ENCODE measurements around the gene HIRA. TPM values are rescaled to one million over a fixed set of nuclear protein-coding genes. Genes with fewer than 3 reads are reported as not detected.

Gene HIRA
- total and polyA plus RNA-seq, 9 donors = 9.6 to 23.4 (median 19.4) TPM

GRCh38 chr22:19386248-19386647 is 45.3 kb downstream of the HIRA start:
- Histone ChIP-seq H3K9me3 (replicated peaks; ENCODE audit: control insufficient read depth, low read depth, low read length) (no peaks in the 10 kb centered on the region), H3K27ac (ENCODE audit: low read length) (no peak overlapping the region), H3K36me3 (ENCODE audit: control insufficient read depth, insufficient read depth, low read length) (peaks cover 74% of the 10 kb centered on the region), H3K4me3 (ENCODE audit: low read length) (no peak overlapping the region), H3K27me3 (ENCODE audit: control insufficient read depth, insufficient read depth, low read length) (no peaks in the 10 kb centered on the region), H3K4me1 (ENCODE audit: control insufficient read depth, insufficient read depth, low read length) (peaks cover 3% of the 10 kb centered on the region)
- 100% methylated on average over 1 of the region's 2 CpGs for WGBS (ENCODE audit: insufficient coverage)
- DNase-seq = no peak

GRCh38 chr22:19385221-19385906 is 46.2 kb downstream of the HIRA start:
- peaks cover 3% of the 10 kb centered on the region for H3K4me1 ChIP-seq (ENCODE audit: control insufficient read depth, insufficient read depth, low read length)
- 97% methylated on average over 11 of the region's 14 CpGs for WGBS (ENCODE audit: insufficient coverage)

GRCh38 chr22:19383292-19383691 is 48.2 kb downstream of the HIRA start:
- H3K4me1 ChIP-seq (ENCODE audit: control insufficient read depth, insufficient read depth, low read length) = no peaks in the 10 kb centered on the region
- no peak for DNase-seq
- H3K36me3 ChIP-seq (ENCODE audit: control insufficient read depth, insufficient read depth, low read length) = peaks cover 57% of the 10 kb centered on the region
- 83% methylated on average over 6 of the region's 9 CpGs for WGBS (ENCODE audit: insufficient coverage)
- no peaks in the 10 kb centered on the region for H3K27me3 ChIP-seq (ENCODE audit: control insufficient read depth, insufficient read depth, low read length)
- no peaks in the 10 kb centered on the region for H3K9me3 ChIP-seq (replicated peaks; ENCODE audit: control insufficient read depth, low read depth, low read length)
- no peak overlapping the region for H3K4me3 ChIP-seq (ENCODE audit: low read length)
- H3K27ac ChIP-seq (ENCODE audit: low read length) = no peak overlapping the region

More at GRCh38 chr22:19385221-19385906, 46.2 kb downstream of the HIRA start:
- Histone ChIP-seq H3K36me3 (ENCODE audit: control insufficient read depth, insufficient read depth, low read length) (peaks cover 74% of the 10 kb centered on the region), H3K4me3 (ENCODE audit: low read length) (no peak overlapping the region), H3K27ac (ENCODE audit: low read length) (no peak overlapping the region), H3K9me3 (replicated peaks; ENCODE audit: control insufficient read depth, low read depth, low read length) (no peaks in the 10 kb centered on the region), H3K27me3 (ENCODE audit: control insufficient read depth, insufficient read depth, low read length) (no peaks in the 10 kb centered on the region)
- DNase-seq = no peak

- 90% methylated on average over 4 of the region's 5 CpGs for WGBS (ENCODE audit: insufficient coverage)
- no peak overlapping the region for H3K4me3 ChIP-seq (ENCODE audit: low read length)
- peaks cover 56% of the 10 kb centered on the region for H3K36me3 ChIP-seq (ENCODE audit: control insufficient read depth, insufficient read depth, low read length)
- no peak for DNase-seq
- no peaks in the 10 kb centered on the region for H3K27me3 ChIP-seq (ENCODE audit: control insufficient read depth, insufficient read depth, low read length)
- no peak overlapping the region for H3K27ac ChIP-seq (ENCODE audit: low read length)
- no peaks in the 10 kb centered on the region for H3K4me1 ChIP-seq (ENCODE audit: control insufficient read depth, insufficient read depth, low read length)
- no peaks in the 10 kb centered on the region for H3K9me3 ChIP-seq (replicated peaks; ENCODE audit: control insufficient read depth, low read depth, low read length)
Measured at GRCh38 chr22:19382240-19382639, 49.3 kb downstream of the HIRA start.

- Histone ChIP-seq H3K36me3 (ENCODE audit: control insufficient read depth, insufficient read depth, low read length) (peaks cover 64% of the 10 kb centered on the region), H3K27me3 (ENCODE audit: control insufficient read depth, insufficient read depth, low read length) (no peaks in the 10 kb centered on the region), H3K9me3 (replicated peaks; ENCODE audit: control insufficient read depth, low read depth, low read length) (no peaks in the 10 kb centered on the region), H3K4me1 (ENCODE audit: control insufficient read depth, insufficient read depth, low read length) (no peaks in the 10 kb centered on the region), H3K4me3 (ENCODE audit: low read length) (no peak overlapping the region), H3K27ac (ENCODE audit: low read length) (no peak overlapping the region)
- DNase-seq = no peak
Measured at GRCh38 chr22:19378344-19378674, 53.2 kb downstream of the HIRA start.

- peaks cover 61% of the 10 kb centered on the region for H3K36me3 ChIP-seq (ENCODE audit: control insufficient read depth, insufficient read depth, low read length)
- no peak for DNase-seq
- H3K4me3 ChIP-seq (ENCODE audit: low read length) = no peak overlapping the region
- no peaks in the 10 kb centered on the region for H3K4me1 ChIP-seq (ENCODE audit: control insufficient read depth, insufficient read depth, low read length)
- H3K27me3 ChIP-seq (ENCODE audit: control insufficient read depth, insufficient read depth, low read length) = no peaks in the 10 kb centered on the region
- no peaks in the 10 kb centered on the region for H3K9me3 ChIP-seq (replicated peaks; ENCODE audit: control insufficient read depth, low read depth, low read length)
- WGBS (ENCODE audit: insufficient coverage) = 97% methylated on average over 7 of the region's 10 CpGs
- H3K27ac ChIP-seq (ENCODE audit: low read length) = no peak overlapping the region
Measured at GRCh38 chr22:19377565-19378343, 53.8 kb downstream of the HIRA start.

- no peak for DNase-seq
- 80% methylated on average over 1 of the region's 2 CpGs for WGBS (ENCODE audit: insufficient coverage)
- Histone ChIP-seq H3K27me3 (ENCODE audit: control insufficient read depth, insufficient read depth, low read length) (no peaks in the 10 kb centered on the region), H3K4me1 (ENCODE audit: control insufficient read depth, insufficient read depth, low read length) (no peaks in the 10 kb centered on the region), H3K36me3 (ENCODE audit: control insufficient read depth, insufficient read depth, low read length) (peaks cover 53% of the 10 kb centered on the region), H3K27ac (ENCODE audit: low read length) (no peak overlapping the region), H3K9me3 (replicated peaks; ENCODE audit: control insufficient read depth, low read depth, low read length) (no peaks in the 10 kb centered on the region), H3K4me3 (ENCODE audit: low read length) (no peak overlapping the region)
Measured at GRCh38 chr22:19376971-19377370, 54.6 kb downstream of the HIRA start.

- Histone ChIP-seq H3K4me1 (ENCODE audit: control insufficient read depth, insufficient read depth, low read length) (no peaks in the 10 kb centered on the region), H3K36me3 (ENCODE audit: control insufficient read depth, insufficient read depth, low read length) (peaks cover 53% of the 10 kb centered on the region), H3K9me3 (replicated peaks; ENCODE audit: control insufficient read depth, low read depth, low read length) (no peaks in the 10 kb centered on the region), H3K4me3 (ENCODE audit: low read length) (no peak overlapping the region), H3K27me3 (ENCODE audit: control insufficient read depth, insufficient read depth, low read length) (no peaks in the 10 kb centered on the region), H3K27ac (ENCODE audit: low read length) (no peak overlapping the region)
- WGBS (ENCODE audit: insufficient coverage) = 95% methylated on average over 3 of the region's 3 CpGs
- DNase-seq = no peak
Measured at GRCh38 chr22:19376247-19376646, 55.3 kb downstream of the HIRA start.

- Histone ChIP-seq H3K27ac (ENCODE audit: low read length) (no peak overlapping the region), H3K4me1 (ENCODE audit: control insufficient read depth, insufficient read depth, low read length) (no peaks in the 10 kb centered on the region), H3K9me3 (replicated peaks; ENCODE audit: control insufficient read depth, low read depth, low read length) (no peaks in the 10 kb centered on the region), H3K36me3 (ENCODE audit: control insufficient read depth, insufficient read depth, low read length) (peaks cover 59% of the 10 kb centered on the region), H3K4me3 (ENCODE audit: low read length) (no peak overlapping the region), H3K27me3 (ENCODE audit: control insufficient read depth, insufficient read depth, low read length) (no peaks in the 10 kb centered on the region)
- WGBS (ENCODE audit: insufficient coverage) = 94% methylated on average over 7 of the region's 8 CpGs
- no peak for DNase-seq
Measured at GRCh38 chr22:19375435-19375834, 56.1 kb downstream of the HIRA start.

GRCh38 chr22:19374410-19374809 is 57.1 kb downstream of the HIRA start:
- H3K27ac ChIP-seq (ENCODE audit: low read length) = no peak overlapping the region
- no peak for DNase-seq
- H3K4me1 ChIP-seq (ENCODE audit: control insufficient read depth, insufficient read depth, low read length) = no peaks in the 10 kb centered on the region
- WGBS (ENCODE audit: insufficient coverage) = no CpG with 5 or more reads among the region's 1 CpG
- no peaks in the 10 kb centered on the region for H3K27me3 ChIP-seq (ENCODE audit: control insufficient read depth, insufficient read depth, low read length)
- H3K9me3 ChIP-seq (replicated peaks; ENCODE audit: control insufficient read depth, low read depth, low read length) = no peaks in the 10 kb centered on the region
- H3K4me3 ChIP-seq (ENCODE audit: low read length) = no peak overlapping the region
- H3K36me3 ChIP-seq (ENCODE audit: control insufficient read depth, insufficient read depth, low read length) = peaks cover 65% of the 10 kb centered on the region

Data from muscle of leg (tissue), 11 donors.